Activated T-cell treated with anti-CD3 and anti-CD28 coated beads, Interleukin-2, amount 50 U/mL, for 24 hours (primary cell): ENCODE data around the gene GHR.

Source experiments
- DNase-seq: peaks from one replicate; pipeline ENCODE4 v3.0.0-alpha.2; 2020
- H3K27ac Mint-ChIP-seq: 2 replicates; pipeline ENCODE4 v1.8.0; 2020; ENCODE audit warnings: mild to moderate bottlenecking, mixed read lengths
- H3K27me3 Mint-ChIP-seq: 2 replicates; pipeline ENCODE4 v1.8.0; 2020; ENCODE audit warnings: mixed read lengths
- H3K36me3 Mint-ChIP-seq: 2 replicates; pipeline ENCODE4 v1.8.0; 2020; ENCODE audit warnings: low read depth, mixed read lengths
- H3K4me1 Mint-ChIP-seq: 2 replicates; pipeline ENCODE4 v1.8.0; 2020; ENCODE audit warnings: low read depth, mixed read lengths
- H3K4me3 Mint-ChIP-seq: 2 replicates; pipeline ENCODE4 v1.8.0; 2020; ENCODE audit warnings: mild to moderate bottlenecking, moderate library complexity, mixed read lengths
- H3K9me3 Mint-ChIP-seq: 2 replicates; pipeline ENCODE4 v1.8.0; 2020; ENCODE audit warnings: mixed read lengths

Gene GHR

GRCh38 chr5:42582723-42583122 lies 159.5 kb downstream of the GHR start:
- Mint-ChIP-seq H3K36me3 (no peaks in the 10 kb centered on the region), H3K9me3 (no peaks in the 10 kb centered on the region), H3K27ac (no peak overlapping the region), H3K4me3 (no peak overlapping the region), H3K4me1 (peaks cover 1% of the 10 kb centered on the region), H3K27me3 (peaks cover 38% of the 10 kb centered on the region)
- no peak for DNase-seq

GRCh38 chr5:42583322-42583721 lies 160.1 kb downstream of the GHR start:
- H3K9me3 Mint-ChIP-seq, result no peaks in the 10 kb centered on the region
- peaks cover 42% of the 10 kb centered on the region for H3K27me3 Mint-ChIP-seq
- H3K4me1 Mint-ChIP-seq, result peaks cover 1% of the 10 kb centered on the region
- no peaks in the 10 kb centered on the region for H3K36me3 Mint-ChIP-seq
- H3K4me3 Mint-ChIP-seq, result no peak overlapping the region
- DNase-seq, result no peak
- H3K27ac Mint-ChIP-seq, result no peak overlapping the region

GRCh38 chr5:42586625-42587024 lies 163.4 kb downstream of the GHR start:
- H3K9me3 Mint-ChIP-seq, result no peaks in the 10 kb centered on the region
- H3K4me1 Mint-ChIP-seq, result peaks cover 4% of the 10 kb centered on the region
- no peak overlapping the region for H3K4me3 Mint-ChIP-seq
- no peak for DNase-seq
- peaks cover 42% of the 10 kb centered on the region for H3K27me3 Mint-ChIP-seq
- H3K27ac Mint-ChIP-seq, result no peak overlapping the region
- H3K36me3 Mint-ChIP-seq, result no peaks in the 10 kb centered on the region

GRCh38 chr5:42587096-42587723 lies 164.0 kb downstream of the GHR start:
- Mint-ChIP-seq H3K4me3 (no peak overlapping the region), H3K4me1 (peaks cover 4% of the 10 kb centered on the region), H3K27ac (no peak overlapping the region), H3K27me3 (peaks cover 44% of the 10 kb centered on the region), H3K9me3 (no peaks in the 10 kb centered on the region), H3K36me3 (no peaks in the 10 kb centered on the region)
- DNase-seq, result no peak

- Mint-ChIP-seq H3K27ac (no peak overlapping the region), H3K4me3 (no peak overlapping the region), H3K27me3 (peaks cover 35% of the 10 kb centered on the region), H3K36me3 (no peaks in the 10 kb centered on the region), H3K4me1 (peaks cover 2% of the 10 kb centered on the region), H3K9me3 (no peaks in the 10 kb centered on the region)
- DNase-seq, result no peak
Observed at GRCh38 chr5:42590566-42590965, 167.3 kb downstream of the GHR start.

GRCh38 chr5:42591015-42591414 lies 167.8 kb downstream of the GHR start:
- Mint-ChIP-seq H3K36me3 (no peaks in the 10 kb centered on the region), H3K9me3 (no peaks in the 10 kb centered on the region), H3K4me3 (no peak overlapping the region), H3K4me1 (peaks cover 2% of the 10 kb centered on the region), H3K27me3 (peaks cover 35% of the 10 kb centered on the region), H3K27ac (no peak overlapping the region)
- no peak for DNase-seq

GRCh38 chr5:42592401-42593140 lies 169.3 kb downstream of the GHR start:
- no peak for DNase-seq
- Mint-ChIP-seq H3K36me3 (no peaks in the 10 kb centered on the region), H3K9me3 (no peaks in the 10 kb centered on the region), H3K27ac (no peak overlapping the region), H3K4me1 (peaks cover 2% of the 10 kb centered on the region), H3K27me3 (peaks cover 25% of the 10 kb centered on the region), H3K4me3 (no peak overlapping the region)

- H3K4me1 Mint-ChIP-seq, result peaks cover 2% of the 10 kb centered on the region
- H3K27me3 Mint-ChIP-seq, result peaks cover 18% of the 10 kb centered on the region
- no peak overlapping the region for H3K4me3 Mint-ChIP-seq
- no peaks in the 10 kb centered on the region for H3K36me3 Mint-ChIP-seq
- no peak for DNase-seq
- no peaks in the 10 kb centered on the region for H3K9me3 Mint-ChIP-seq
- H3K27ac Mint-ChIP-seq, result no peak overlapping the region
Observed at GRCh38 chr5:42593591-42593990, 170.4 kb downstream of the GHR start.

GRCh38 chr5:42595597-42595996 lies 172.4 kb downstream of the GHR start:
- H3K9me3 Mint-ChIP-seq, result no peaks in the 10 kb centered on the region
- DNase-seq, result no peak
- no peak overlapping the region for H3K4me3 Mint-ChIP-seq
- no peaks in the 10 kb centered on the region for H3K36me3 Mint-ChIP-seq
- peaks cover 18% of the 10 kb centered on the region for H3K27me3 Mint-ChIP-seq
- H3K4me1 Mint-ChIP-seq, result peaks cover 2% of the 10 kb centered on the region
- H3K27ac Mint-ChIP-seq, result no peak overlapping the region

GRCh38 chr5:42596817-42597216 lies 173.6 kb downstream of the GHR start:
- Mint-ChIP-seq H3K27me3 (peaks cover 10% of the 10 kb centered on the region), H3K36me3 (no peaks in the 10 kb centered on the region), H3K4me3 (no peak overlapping the region), H3K4me1 (no peaks in the 10 kb centered on the region), H3K27ac (no peak overlapping the region), H3K9me3 (no peaks in the 10 kb centered on the region)
- DNase-seq, result no peak

GRCh38 chr5:42597318-42597937 lies 174.2 kb downstream of the GHR start:
- H3K36me3 Mint-ChIP-seq, result no peaks in the 10 kb centered on the region
- no peak overlapping the region for H3K27ac Mint-ChIP-seq

GRCh38 chr5:42598311-42598710 lies 175.1 kb downstream of the GHR start:
- Mint-ChIP-seq H3K4me3 (no peak overlapping the region), H3K27me3 (peaks cover 4% of the 10 kb centered on the region), H3K36me3 (no peaks in the 10 kb centered on the region), H3K4me1 (no peaks in the 10 kb centered on the region), H3K9me3 (no peaks in the 10 kb centered on the region), H3K27ac (no peak overlapping the region)
- no peak for DNase-seq

More at GRCh38 chr5:42597318-42597937, 174.2 kb downstream of the GHR start:
- peaks cover 9% of the 10 kb centered on the region for H3K27me3 Mint-ChIP-seq
- H3K9me3 Mint-ChIP-seq, result no peaks in the 10 kb centered on the region
- H3K4me1 Mint-ChIP-seq, result no peaks in the 10 kb centered on the region
- H3K4me3 Mint-ChIP-seq, result no peak overlapping the region
- no peak for DNase-seq

GRCh38 chr5:42599106-42599505 lies 175.9 kb downstream of the GHR start:
- no peaks in the 10 kb centered on the region for H3K36me3 Mint-ChIP-seq
- H3K27ac Mint-ChIP-seq, result no peak overlapping the region
- H3K4me1 Mint-ChIP-seq, result no peaks in the 10 kb centered on the region
- no peak for DNase-seq
- no peaks in the 10 kb centered on the region for H3K9me3 Mint-ChIP-seq
- H3K4me3 Mint-ChIP-seq, result no peak overlapping the region
- H3K27me3 Mint-ChIP-seq, result no peaks in the 10 kb centered on the region

GRCh38 chr5:42600441-42600840 lies 177.2 kb downstream of the GHR start:
- DNase-seq, result no peak
- Mint-ChIP-seq H3K36me3 (no peaks in the 10 kb centered on the region), H3K27me3 (peaks cover 1% of the 10 kb centered on the region), H3K27ac (no peak overlapping the region), H3K4me1 (no peaks in the 10 kb centered on the region), H3K9me3 (no peaks in the 10 kb centered on the region), H3K4me3 (no peak overlapping the region)

GRCh38 chr5:42604171-42604711 lies 181.0 kb downstream of the GHR start:
- no peak overlapping the region for H3K4me3 Mint-ChIP-seq
- DNase-seq, result no peak
- H3K4me1 Mint-ChIP-seq, result no peaks in the 10 kb centered on the region
- peaks cover 22% of the 10 kb centered on the region for H3K27me3 Mint-ChIP-seq
- no peaks in the 10 kb centered on the region for H3K9me3 Mint-ChIP-seq
- no peaks in the 10 kb centered on the region for H3K36me3 Mint-ChIP-seq
- no peak overlapping the region for H3K27ac Mint-ChIP-seq
